AG04450 (cell line): ENCODE results near the gene CHMP4B. TPM values are rescaled to one million over a fixed set of nuclear protein-coding genes. Genes with fewer than 3 reads are reported as not detected.

Source experiments
- CTCF ChIA-PET: fragments of 300-600, 350-600 bp; formaldehyde crosslinking; extraction: SDS; loops from one replicate; lab custom pipeline; 2022; ENCODE audit warnings: antibody characterized with exemption, inconsistent platforms; lab: Charles Lee
- POLR2A ChIA-PET: fragments of 350-600 bp; formaldehyde crosslinking; extraction: SDS; loops from one replicate; lab custom pipeline; 2021; ENCODE audit warnings: antibody characterized with exemption, inconsistent platforms; lab: Yijun Ruan, JAX
- DNase-seq: peaks from one replicate; pipeline ENCODE4 v3.0.0-alpha.2; 2011; ENCODE audit warnings: low read depth, low spot score
- H3K27ac ChIP-seq: one replicate; pipeline ENCODE4 v1.5.1; 2012; ENCODE audit warnings: low read depth, low read length, control low read depth
- H3K27me3 ChIP-seq: one replicate; pipeline ENCODE4 v1.6.0; 2012; ENCODE audit warnings: low read length; ENCODE audit not compliant: control insufficient read depth, insufficient read depth
- H3K4me3 ChIP-seq: 2 replicates; pipeline ENCODE4 v1.5.1; 2011; ENCODE audit warnings: mild to moderate bottlenecking, low read depth, low read length, control low read depth
- H3K9me3 ChIP-seq: 2 replicates; pipeline ENCODE4 v1.5.1; 2012; ENCODE audit warnings: low read length; ENCODE audit not compliant: control insufficient read depth, insufficient read depth
- polyA plus RNA-seq: library from polyadenylated mRNA; depleted of rRNA; stranded (reverse); fragments of >200 nt; gene quantifications from 2 replicates; pipeline ENCODE4 v1.2.3, GENCODE V29; 2011
- TF ChIP-seq, protein P1 (sequence below): IDR thresholded peaks from 2 replicates; pipeline ENCODE4 v1.5.1; 2011; ENCODE audit warnings: low read depth, low read length, control low read depth, inconsistent platforms

Gene CHMP4B
- polyA plus RNA-seq, 1 experiment: 97.4 TPM

DNA sequence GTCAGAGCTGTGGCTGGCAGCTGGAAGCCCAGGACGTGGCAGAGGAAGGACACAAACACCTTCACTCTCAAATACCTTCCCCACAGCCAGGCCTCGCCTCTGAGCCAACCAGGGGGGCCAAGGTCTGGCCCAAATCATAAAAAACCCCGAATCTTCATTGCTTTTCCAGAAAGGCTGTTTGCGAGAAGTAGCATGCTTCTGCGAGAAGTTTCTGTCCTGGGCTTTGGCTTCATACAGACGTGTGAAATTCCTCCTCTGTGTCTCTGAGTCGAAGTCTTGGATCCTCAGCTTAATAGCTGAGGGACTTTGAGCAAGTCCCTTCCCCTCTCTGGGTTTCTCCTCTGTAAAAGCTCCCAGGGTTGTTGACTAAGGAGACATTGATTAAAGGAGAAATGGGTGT, 63.0 kb downstream of the CHMP4B start:
- no peak for DNase-seq
- no peak overlapping the region for H3K27ac ChIP-seq
- H3K27me3 ChIP-seq: peaks cover 17% of the 10 kb centered on the region
- peaks cover 8% of the 10 kb centered on the region for H3K9me3 ChIP-seq
- no peak overlapping the region for H3K4me3 ChIP-seq
- TF ChIP-seq, protein P1, sequence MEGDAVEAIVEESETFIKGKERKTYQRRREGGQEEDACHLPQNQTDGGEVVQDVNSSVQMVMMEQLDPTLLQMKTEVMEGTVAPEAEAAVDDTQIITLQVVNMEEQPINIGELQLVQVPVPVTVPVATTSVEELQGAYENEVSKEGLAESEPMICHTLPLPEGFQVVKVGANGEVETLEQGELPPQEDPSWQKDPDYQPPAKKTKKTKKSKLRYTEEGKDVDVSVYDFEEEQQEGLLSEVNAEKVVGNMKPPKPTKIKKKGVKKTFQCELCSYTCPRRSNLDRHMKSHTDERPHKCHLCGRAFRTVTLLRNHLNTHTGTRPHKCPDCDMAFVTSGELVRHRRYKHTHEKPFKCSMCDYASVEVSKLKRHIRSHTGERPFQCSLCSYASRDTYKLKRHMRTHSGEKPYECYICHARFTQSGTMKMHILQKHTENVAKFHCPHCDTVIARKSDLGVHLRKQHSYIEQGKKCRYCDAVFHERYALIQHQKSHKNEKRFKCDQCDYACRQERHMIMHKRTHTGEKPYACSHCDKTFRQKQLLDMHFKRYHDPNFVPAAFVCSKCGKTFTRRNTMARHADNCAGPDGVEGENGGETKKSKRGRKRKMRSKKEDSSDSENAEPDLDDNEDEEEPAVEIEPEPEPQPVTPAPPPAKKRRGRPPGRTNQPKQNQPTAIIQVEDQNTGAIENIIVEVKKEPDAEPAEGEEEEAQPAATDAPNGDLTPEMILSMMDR: no peak
- POLR2A ChIA-PET: interaction anchor here (0.7 kb wide), 1 partner anchor 178 kb away, joined by 5 read pairs; no protein-coding TSS in a partner anchor
- CTCF ChIA-PET: no interaction called here

- Histone ChIP-seq H3K27ac (no peak overlapping the region), H3K4me3 (no peak overlapping the region), H3K27me3 (peaks cover 13% of the 10 kb centered on the region), H3K9me3 (peaks cover 14% of the 10 kb centered on the region)
- CTCF ChIA-PET: no interaction called here
- no peak for DNase-seq
- TF ChIP-seq, protein P1: no peak
- POLR2A ChIA-PET: no interaction called here
Observed at GRCh38 chr20:33875055-33875454, 63.9 kb downstream of the CHMP4B start.

DNA sequence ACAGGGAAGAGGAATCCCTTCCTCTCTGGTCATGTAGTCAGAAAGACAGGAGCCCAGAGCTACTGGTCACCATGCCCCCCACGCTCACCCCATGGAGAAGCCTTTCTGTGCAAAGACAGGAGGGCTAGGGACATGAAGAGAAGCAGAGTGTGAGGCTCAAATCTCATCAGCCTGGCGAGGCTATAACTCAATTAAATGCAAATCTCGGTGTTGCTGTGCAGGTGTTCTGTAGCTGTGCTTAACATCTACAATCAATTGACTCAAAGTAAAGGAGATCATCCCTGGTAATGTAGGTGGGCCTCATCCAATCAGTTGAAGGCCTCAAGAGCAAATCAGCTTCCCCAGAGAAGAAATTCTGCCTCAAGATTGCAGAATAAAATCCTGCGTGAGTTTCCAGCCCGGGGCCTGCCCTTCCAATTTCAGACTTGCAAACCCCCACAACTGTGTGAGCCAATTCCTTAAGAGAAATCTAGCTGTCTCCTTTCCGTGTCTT, 64.4 kb downstream of the CHMP4B start:
- TF ChIP-seq, protein P1: no peak
- Histone ChIP-seq H3K4me3 (no peak overlapping the region), H3K27ac (no peak overlapping the region), H3K9me3 (peaks cover 14% of the 10 kb centered on the region), H3K27me3 (peaks cover 13% of the 10 kb centered on the region)
- ChIA-PET POLR2A (interaction anchor here (0.6 kb wide), 1 partner anchor 76 kb away, joined by 3 read pairs; no protein-coding TSS in a partner anchor), CTCF (no interaction called here)
- no peak for DNase-seq

DNA sequence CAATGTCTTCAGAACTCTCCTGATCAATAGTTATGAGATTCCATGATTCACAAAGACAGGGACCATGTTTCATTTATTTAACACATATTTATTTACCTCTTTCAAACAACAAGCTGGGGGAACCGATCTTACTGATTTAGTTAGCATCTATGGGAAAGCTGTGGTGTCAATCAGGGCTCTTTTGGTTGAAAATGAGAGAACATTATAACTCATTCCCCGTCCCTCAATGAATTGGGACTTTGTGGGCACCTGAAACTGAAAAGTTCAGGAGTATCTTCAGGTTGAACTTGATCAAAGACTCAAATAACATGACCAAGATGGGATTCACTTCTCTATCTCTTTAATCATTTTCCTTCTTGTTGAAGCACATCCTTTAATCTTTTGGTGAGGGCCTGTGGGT, 67.4 kb downstream of the CHMP4B start:
- TF ChIP-seq, protein P1: no peak
- CTCF ChIA-PET: no interaction called here
- peaks cover 10% of the 10 kb centered on the region for H3K27me3 ChIP-seq
- H3K9me3 ChIP-seq: peaks cover 14% of the 10 kb centered on the region
- H3K4me3 ChIP-seq: no peak overlapping the region
- no peak overlapping the region for H3K27ac ChIP-seq
- no peak for DNase-seq
- POLR2A ChIA-PET: no interaction called here

- TF ChIP-seq, protein P1: no peak
- peaks cover 6% of the 10 kb centered on the region for H3K27me3 ChIP-seq
- H3K9me3 ChIP-seq: peaks cover 17% of the 10 kb centered on the region
- ChIA-PET POLR2A (no interaction called here), CTCF (no interaction called here)
- H3K27ac ChIP-seq: no peak overlapping the region
- DNase-seq: no peak
- H3K4me3 ChIP-seq: no peak overlapping the region
Observed at GRCh38 chr20:33880396-33880795, 69.2 kb downstream of the CHMP4B start.
